Fibroblast of mammary gland (primary cell): ENCODE measurements around the gene ARHGEF6.

Experiments used
- DNase-seq: peaks from one replicate; pipeline ENCODE4 v3.0.0-alpha.2; 2010; ENCODE audit warnings: low read depth
- H3K4me3 ChIP-seq: 2 replicates; pipeline ENCODE4 v1.5.1; 2011; ENCODE audit warnings: low read depth, mild to moderate bottlenecking, low read length, moderate library complexity; ENCODE audit not compliant: control insufficient read depth
- TF ChIP-seq, protein P1 (sequence below): conservative IDR thresholded peaks from 2 replicates; pipeline ENCODE4 v1.5.1; 2011; ENCODE audit warnings: low read depth, low read length, inconsistent platforms; ENCODE audit not compliant: control insufficient read depth, insufficient read depth

Gene ARHGEF6

DNA sequence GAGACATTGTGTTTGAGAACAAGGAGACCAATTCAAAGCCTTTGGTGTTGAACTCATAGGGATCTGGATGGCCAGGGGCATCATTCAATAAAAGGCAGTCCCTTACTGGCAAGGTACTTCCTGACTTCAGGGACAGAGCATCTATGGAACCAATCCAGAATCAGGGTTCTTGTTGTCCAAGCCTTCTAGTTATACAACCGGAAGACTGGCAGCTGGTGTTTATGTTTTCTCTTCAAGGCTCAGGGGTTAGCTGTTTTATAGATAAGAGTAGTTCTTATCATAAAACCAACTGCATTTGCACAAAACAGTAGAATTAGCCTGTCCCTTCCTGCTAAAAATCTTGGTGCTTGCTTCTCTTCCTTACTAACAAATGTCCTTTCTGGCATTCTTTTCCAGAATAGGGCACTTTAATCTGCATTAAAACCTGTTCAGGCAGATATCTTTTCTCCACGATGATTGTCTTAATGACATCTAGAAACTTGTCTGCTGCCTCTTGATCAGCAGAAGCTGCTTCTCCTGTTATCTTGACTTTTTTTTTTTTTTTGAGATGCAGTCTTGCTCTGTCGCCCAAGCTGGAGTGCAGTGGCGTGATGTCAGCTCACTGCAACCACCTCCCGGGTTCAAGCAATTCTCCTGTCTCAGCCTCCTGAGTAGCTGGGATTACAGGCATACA, 38.4 kb upstream of the ARHGEF6 start:
- TF ChIP-seq, protein P1, sequence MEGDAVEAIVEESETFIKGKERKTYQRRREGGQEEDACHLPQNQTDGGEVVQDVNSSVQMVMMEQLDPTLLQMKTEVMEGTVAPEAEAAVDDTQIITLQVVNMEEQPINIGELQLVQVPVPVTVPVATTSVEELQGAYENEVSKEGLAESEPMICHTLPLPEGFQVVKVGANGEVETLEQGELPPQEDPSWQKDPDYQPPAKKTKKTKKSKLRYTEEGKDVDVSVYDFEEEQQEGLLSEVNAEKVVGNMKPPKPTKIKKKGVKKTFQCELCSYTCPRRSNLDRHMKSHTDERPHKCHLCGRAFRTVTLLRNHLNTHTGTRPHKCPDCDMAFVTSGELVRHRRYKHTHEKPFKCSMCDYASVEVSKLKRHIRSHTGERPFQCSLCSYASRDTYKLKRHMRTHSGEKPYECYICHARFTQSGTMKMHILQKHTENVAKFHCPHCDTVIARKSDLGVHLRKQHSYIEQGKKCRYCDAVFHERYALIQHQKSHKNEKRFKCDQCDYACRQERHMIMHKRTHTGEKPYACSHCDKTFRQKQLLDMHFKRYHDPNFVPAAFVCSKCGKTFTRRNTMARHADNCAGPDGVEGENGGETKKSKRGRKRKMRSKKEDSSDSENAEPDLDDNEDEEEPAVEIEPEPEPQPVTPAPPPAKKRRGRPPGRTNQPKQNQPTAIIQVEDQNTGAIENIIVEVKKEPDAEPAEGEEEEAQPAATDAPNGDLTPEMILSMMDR: no peak
- no peak for DNase-seq
- no peak overlapping the region for H3K4me3 ChIP-seq

DNA sequence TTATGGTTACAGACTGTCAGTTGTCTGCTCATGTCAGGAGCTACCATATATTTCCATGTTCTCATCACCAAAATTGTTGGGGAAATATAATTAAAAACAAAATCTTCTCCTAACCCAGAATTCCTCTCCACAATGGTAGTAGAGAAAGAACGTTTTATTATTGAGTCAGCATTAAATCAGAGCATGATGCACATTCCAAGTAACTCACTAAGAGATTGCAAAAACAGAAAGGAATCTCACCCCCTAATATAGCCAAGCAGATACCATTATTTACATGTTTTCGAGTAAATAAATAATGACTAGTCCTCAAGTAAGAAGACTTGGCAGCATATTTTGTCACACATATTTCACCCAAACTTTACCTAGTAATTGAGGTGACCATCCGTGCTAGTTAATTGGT, 36.2 kb upstream of the ARHGEF6 start:
- peak; percentile 46 for DNase-seq
- TF ChIP-seq, protein P1: no peak
- H3K4me3 ChIP-seq: no peak overlapping the region

DNA sequence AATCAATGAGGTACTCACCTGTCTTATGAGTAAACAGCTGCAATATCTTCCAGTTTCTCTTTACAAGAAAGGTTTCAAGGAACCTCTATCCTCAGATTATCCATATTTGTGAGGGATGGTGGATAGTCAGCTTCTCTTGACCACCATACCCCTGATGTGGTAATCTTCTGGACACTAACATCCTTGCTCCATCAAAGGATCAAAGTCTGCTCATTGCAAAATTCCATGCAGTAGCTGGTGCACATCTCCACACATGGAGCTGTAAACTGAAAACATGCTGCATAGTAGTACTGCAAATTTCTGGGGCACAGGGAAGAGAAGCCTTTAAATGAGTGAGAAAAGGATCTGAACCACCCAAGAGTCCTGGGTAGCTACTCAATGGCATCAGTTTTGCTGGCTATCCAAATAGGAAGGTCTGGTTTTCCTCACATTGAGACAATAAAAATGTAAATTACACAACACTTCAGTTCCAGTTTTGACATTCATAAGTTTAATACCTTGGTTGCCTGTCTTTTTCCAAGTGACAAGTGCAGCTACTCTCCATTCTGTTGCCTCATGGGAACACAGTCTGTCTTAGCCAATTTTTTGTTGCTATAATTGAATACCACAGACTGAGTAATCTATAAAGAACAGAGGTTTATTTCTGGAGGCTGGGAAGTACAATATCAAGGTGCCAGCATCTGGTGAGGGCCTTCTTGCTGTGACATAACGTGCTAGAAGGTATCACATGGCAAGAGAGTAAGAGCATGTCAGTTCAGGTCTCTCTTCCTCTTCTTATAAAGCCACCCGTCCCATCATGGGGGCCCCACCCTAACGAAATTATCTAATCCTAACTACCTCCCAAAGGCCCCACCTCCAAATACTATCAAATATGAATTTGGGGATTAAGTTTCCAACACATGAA, 34.4 kb upstream of the ARHGEF6 start:
- TF ChIP-seq, protein P1: no peak
- no peak overlapping the region for H3K4me3 ChIP-seq
- DNase-seq: no peak

DNA sequence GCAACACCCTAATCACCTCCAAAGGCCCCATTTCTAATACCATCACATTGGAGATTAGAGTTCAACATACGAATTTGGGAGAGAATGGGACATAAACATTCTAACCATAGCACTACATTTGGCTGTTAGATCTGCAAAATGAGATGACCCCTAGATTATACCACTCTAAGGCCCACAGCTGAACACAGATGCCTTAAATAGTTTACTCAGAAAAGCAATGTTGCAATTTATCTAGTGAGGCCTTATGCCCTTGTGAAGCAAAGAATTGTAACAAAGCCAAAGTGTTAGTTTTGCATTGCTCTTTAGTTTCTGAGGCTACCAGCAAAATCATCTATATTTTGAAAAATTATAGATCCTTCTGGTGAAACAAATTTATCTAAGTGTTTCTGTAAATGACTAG, 31.6 kb upstream of the ARHGEF6 start:
- DNase-seq: peak; percentile 12
- no peak overlapping the region for H3K4me3 ChIP-seq
- TF ChIP-seq, protein P1: no peak

DNA sequence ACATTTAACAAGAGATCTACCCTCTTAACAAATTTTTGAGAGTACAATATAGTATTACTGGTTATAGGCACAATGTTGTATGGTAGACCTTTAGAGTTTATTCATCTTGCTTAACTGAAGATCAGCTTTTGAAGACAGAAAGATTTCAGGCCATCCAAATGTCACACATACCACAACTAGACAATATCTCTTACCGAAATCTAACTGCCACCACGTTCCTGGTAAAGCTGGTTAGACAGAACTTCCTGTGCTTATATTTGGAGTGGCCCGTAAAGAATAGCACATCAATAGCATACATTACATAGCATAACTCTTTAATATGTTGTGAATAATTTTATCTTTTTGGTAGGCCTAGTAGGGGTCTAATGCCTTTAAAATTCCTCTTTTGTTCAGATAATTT, 29.8 kb upstream of the ARHGEF6 start:
- no peak overlapping the region for H3K4me3 ChIP-seq
- no peak for DNase-seq
- TF ChIP-seq, protein P1: no peak

DNA sequence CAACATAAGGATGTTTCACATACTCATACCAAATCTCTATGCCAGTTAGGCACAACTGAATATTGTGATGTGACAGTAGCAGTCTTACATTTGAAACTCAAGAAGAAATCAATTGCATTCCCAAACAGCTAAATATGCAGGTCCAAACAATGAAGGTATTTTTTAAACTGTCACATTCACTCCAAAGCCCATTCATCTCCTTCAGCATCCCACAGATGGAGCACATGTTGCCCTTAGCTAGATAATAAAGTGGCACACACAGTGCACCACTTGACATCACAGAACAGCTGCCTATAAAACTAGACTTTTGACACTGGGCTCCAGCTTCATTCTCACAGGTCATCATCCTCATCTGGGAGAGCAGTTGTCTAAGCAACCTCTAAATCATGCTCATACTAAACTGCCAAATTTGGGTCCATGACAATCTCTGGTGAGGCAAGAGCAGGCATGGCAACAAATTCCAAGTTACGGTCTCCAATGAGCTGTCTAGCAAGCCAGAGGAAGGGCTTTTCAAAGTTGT, 26.2 kb upstream of the ARHGEF6 start:
- TF ChIP-seq, protein P1: no peak
- H3K4me3 ChIP-seq: no peak overlapping the region
- no peak for DNase-seq
